HUES6 (cell line): ENCODE measurements around the gene SYTL4.
A peak's percentile ranks its signal among the peaks of the same experiment; 100 is the strongest.

Experiments
- H3K27ac ChIP-seq: 2 replicates; pipeline ENCODE4 v1.7.0; 2013; ENCODE audit warnings: low read depth, mild to moderate bottlenecking, low read length, inconsistent platforms
- H3K27me3 ChIP-seq: 2 replicates; pipeline ENCODE4 v1.6.1; 2013; ENCODE audit warnings: low read length; ENCODE audit not compliant: control insufficient read depth, insufficient read depth
- H3K36me3 ChIP-seq: 2 replicates; pipeline ENCODE4 v1.6.1; 2013; ENCODE audit warnings: low read length; ENCODE audit not compliant: control insufficient read depth, insufficient read depth
- H3K4me1 ChIP-seq: 2 replicates; pipeline ENCODE4 v1.6.1; 2013; ENCODE audit warnings: low read length; ENCODE audit not compliant: control insufficient read depth, insufficient read depth
- H3K4me3 ChIP-seq: 2 replicates; pipeline ENCODE4 v1.5.1; 2013; ENCODE audit warnings: low read depth, low read length
- H3K9ac ChIP-seq: one replicate; pipeline ENCODE4 v1.6.1; 2013; ENCODE audit warnings: mild to moderate bottlenecking, low read length
- H3K9me3 ChIP-seq: 2 replicates; pipeline ENCODE4 v1.6.1; 2013; ENCODE audit warnings: low read depth, low read length; ENCODE audit not compliant: control insufficient read depth, insufficient read depth

SYTL4 gene

DNA sequence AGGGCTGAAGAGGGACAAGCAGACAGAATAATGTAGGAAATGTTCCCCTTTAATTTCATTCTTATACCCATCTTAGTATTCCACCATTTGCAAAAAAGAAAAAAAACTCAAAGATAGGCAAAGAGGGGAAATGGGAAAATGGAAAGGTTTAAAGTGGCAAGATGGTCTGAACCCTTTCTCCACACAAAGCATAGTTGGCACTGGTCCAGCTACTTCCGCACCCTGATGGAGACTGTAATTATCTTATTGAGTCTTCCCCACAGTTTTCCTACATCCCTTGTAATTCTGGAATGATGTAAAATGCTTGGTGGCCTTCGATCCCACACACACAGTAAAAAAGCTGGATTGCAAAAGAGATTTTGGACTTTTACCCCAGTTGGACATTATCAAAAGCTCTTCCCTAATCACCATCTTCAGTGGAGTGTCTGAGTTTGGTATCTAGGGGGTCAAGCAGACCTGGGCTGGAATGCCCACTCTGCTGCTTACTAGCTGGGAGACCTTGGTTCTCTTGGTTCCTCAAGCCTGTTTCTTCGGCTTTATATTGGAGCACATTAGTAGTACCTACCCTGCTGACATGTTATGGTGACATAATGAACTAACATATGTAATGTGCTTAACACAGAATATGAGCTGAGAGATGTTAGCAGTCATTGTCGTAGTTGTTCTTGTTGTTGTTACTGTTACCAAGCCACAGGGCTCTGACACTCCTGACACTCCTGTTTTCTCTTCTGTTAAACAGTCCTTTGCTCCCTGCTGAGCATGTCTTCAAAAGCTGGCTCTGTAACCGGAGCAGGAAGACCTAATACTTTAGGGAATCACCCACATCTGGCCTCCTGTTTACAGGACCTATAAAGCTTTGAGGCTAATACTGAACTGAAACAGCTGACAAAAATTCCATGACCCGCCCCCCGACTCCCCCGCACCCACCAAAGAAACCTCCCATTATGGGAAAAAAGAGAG is 83.2 kb downstream of the SYTL4 start:
- Histone ChIP-seq H3K4me3 (peak overlapping the region; percentile 23; the same call in 1 of the 2 replicates), H3K4me1 (peaks cover 37% of the 10 kb centered on the region), H3K27ac (peak overlapping the region; percentile 69; the same call in 1 of the 2 replicates), H3K27me3 (peaks cover 6% of the 10 kb centered on the region; the same call in 1 of the 2 replicates), H3K9ac (peak overlapping the region; percentile 49), H3K9me3 (no peaks in the 10 kb centered on the region), H3K36me3 (no peaks in the 10 kb centered on the region)

DNA sequence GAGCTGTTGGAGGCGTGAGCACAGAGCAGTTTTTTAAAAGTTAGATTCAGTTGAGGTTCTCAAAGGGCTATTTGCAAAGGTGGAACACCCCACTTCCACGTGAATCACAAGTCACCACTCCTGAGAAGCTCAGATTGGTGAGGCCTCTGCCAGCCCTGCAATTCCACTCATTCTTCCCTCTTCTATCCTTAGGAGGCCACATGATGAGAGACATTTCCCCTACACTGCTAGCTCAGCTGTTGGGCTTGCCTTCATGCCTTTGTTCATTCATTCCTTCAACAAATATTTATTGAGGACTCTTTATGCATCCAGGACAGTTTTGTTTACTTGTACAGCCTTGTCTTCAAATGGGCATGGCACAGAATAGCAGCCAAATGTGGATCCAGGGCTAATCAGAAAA is 84.2 kb downstream of the SYTL4 start:
- Histone ChIP-seq H3K4me3 (no peak overlapping the region), H3K36me3 (no peaks in the 10 kb centered on the region), H3K27ac (no peak overlapping the region), H3K27me3 (peaks cover 6% of the 10 kb centered on the region; the same call in 1 of the 2 replicates), H3K9me3 (no peaks in the 10 kb centered on the region), H3K4me1 (peaks cover 41% of the 10 kb centered on the region), H3K9ac (no peak overlapping the region)

DNA sequence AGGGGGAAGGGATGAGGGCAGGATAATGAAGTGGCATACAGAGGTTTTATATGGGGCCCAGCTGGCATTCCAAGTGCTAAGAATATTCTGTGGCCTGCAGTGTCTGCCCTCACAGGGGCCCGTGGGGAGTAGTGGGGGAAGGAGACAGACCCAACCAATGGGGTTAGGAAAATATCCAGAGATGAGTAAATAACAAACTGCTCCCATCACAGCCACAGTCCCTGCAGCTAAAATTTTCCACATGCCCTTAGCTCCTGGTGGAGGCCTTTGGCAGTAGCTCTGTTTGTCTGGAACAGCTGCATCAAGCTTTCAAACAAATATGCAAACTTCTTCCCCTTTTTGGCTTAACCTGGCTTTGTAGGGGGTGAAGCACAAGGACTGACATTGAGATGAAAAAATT is 84.8 kb downstream of the SYTL4 start:
- Histone ChIP-seq H3K9me3 (no peaks in the 10 kb centered on the region), H3K9ac (no peak overlapping the region), H3K36me3 (no peaks in the 10 kb centered on the region), H3K4me1 (peaks cover 45% of the 10 kb centered on the region), H3K4me3 (no peak overlapping the region), H3K27me3 (peaks cover 6% of the 10 kb centered on the region; the same call in 1 of the 2 replicates), H3K27ac (no peak overlapping the region)

GRCh38 chrX:100645106-100645505 is 86.8 kb downstream of the SYTL4 start:
- H3K4me1 ChIP-seq: peaks cover 40% of the 10 kb centered on the region
- H3K36me3 ChIP-seq: no peaks in the 10 kb centered on the region
- peaks cover 3% of the 10 kb centered on the region; the same call in 1 of the 2 replicates for H3K27me3 ChIP-seq
- H3K27ac ChIP-seq: no peak overlapping the region
- no peaks in the 10 kb centered on the region for H3K9me3 ChIP-seq
- H3K4me3 ChIP-seq: no peak overlapping the region
- no peak overlapping the region for H3K9ac ChIP-seq

- Histone ChIP-seq H3K9ac (no peak within 1 kb of the TSS), H3K9me3 (no peaks in the 10 kb centered on the region), H3K4me1 (peaks cover 31% of the 10 kb centered on the region), H3K27me3 (peaks cover 3% of the 10 kb centered on the region; the same call in 1 of the 2 replicates), H3K4me3 (no peak within 1 kb of the TSS), H3K27ac (no peak within 1 kb of the TSS), H3K36me3 (no peaks in the 10 kb centered on the region)
Measured at GRCh38 chrX:100643956-100644860, 87.7 kb downstream of the SYTL4 start, which contains the start of gene SRPX2. SRPX2 (plus strand) TSS chrX:100644199; CDS start chrX:100646323, 2,124 bp downstream.

DNA sequence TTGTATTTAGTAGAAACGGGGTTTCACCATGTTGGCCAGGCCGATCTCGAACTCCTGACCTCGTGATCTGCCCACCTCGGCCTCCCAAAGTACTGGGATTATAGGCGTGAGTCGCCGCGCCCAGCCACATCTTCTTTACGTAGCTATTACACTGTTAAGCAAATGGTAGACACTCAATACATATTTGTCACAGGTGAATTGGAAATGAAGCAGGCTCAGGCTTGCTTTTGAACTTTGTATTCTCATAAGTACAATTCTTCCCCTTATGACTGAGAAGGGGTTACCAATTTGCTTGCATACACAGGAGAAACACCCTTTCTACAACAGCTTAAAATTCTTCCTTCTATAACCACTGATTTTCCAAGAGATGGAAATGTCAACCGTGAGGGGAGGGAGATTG is 88.7 kb downstream of the SYTL4 start:
- peaks cover 6% of the 10 kb centered on the region; the same call in 1 of the 2 replicates for H3K27me3 ChIP-seq

DNA sequence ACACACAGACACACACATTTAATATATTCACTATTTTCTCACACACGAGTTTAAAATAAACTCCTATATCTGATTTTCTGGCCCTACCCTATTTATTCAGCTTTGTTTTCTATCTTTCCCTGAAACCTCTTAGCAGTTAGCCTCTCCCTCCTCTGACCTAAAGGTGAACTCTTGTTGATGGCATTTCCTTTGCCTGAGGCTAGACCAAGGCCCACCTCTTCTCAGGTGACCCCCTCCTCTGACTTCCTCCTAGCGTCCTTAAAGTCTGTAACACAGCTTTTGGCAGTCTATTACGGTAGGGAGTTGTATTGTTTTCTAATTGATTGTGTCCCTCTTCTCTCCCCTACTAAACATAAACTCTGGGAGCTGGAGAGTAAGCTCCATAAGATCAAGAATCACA is 89.6 kb downstream of the SYTL4 start:
- Histone ChIP-seq H3K4me3 (no peak overlapping the region), H3K9ac (no peak overlapping the region), H3K27me3 (peaks cover 6% of the 10 kb centered on the region; the same call in 1 of the 2 replicates), H3K36me3 (no peaks in the 10 kb centered on the region), H3K27ac (no peak overlapping the region), H3K9me3 (no peaks in the 10 kb centered on the region), H3K4me1 (peaks cover 17% of the 10 kb centered on the region)

More for the DNA sequence above, 88.7 kb downstream of the SYTL4 start:
- no peaks in the 10 kb centered on the region for H3K9me3 ChIP-seq
- H3K36me3 ChIP-seq: no peaks in the 10 kb centered on the region
- peaks cover 23% of the 10 kb centered on the region for H3K4me1 ChIP-seq
- no peak overlapping the region for H3K9ac ChIP-seq
- no peak overlapping the region for H3K27ac ChIP-seq
- no peak overlapping the region for H3K4me3 ChIP-seq

DNA sequence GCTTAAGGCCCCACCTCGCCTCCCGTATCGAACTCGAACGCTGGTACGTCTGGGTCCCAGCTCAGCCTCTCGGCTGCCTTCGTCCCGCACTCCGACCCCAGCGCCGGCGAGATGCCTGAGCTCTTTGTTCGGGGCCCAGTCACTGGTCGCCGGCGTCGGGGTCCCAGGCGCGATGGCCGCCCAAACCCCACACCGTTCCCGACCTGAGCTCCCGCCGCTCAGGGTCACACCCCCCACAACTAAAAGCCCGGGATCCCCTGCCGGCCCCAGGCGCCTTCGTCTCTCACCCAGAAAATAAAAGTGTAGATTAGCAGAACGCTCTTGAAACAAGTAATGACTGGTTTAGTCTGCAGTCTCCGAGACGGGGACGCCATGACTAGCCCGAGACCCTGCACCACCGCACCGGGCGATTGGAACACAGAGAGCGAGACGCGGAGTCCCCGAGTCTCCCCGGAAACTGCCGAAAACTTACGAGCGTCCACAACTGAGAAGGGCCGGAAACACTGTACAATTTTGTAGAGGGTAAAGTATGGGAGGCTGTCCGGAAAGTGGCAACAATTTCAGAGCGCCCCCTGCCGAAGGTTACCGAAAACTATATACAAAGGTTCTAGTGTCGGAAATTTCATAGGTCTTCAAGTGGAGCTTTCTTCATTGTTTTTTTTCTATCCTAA is 95.5 kb downstream of the SYTL4 start, which contains the start of gene TSPAN6:
TSS of gene TSPAN6 (minus strand) at position 486 of the 671 bp plus-strand sequence. CDS start at position 374, 112 bp downstream.
- H3K9ac ChIP-seq: peak within 1 kb of the TSS; percentile 98
- peak within 1 kb of the TSS; percentile 83 for H3K4me3 ChIP-seq

DNA sequence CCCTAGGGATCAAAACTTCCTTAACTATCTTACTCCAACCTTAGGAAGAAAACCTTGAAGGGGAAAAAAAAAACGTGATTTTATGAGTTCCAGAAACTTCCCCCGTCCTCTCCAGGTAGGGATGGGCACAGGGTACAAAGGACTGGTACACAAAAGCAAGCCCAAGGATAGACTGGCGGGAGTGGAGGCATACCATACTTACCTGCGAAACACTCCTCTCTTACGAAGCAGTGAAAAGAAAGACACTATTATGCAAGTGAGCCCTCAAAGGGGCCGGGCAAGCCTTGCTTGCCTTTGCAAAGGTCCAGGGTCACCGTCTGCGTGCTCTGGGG is 96.0 kb downstream of the SYTL4 start:
- H3K4me3 ChIP-seq: peak overlapping the region; percentile 83
- H3K9me3 ChIP-seq: no peaks in the 10 kb centered on the region
- H3K4me1 ChIP-seq: peaks cover 3% of the 10 kb centered on the region; the same call in 1 of the 2 replicates
- H3K36me3 ChIP-seq: peaks cover 30% of the 10 kb centered on the region
- H3K27ac ChIP-seq: peak overlapping the region; percentile 91
- H3K9ac ChIP-seq: peak overlapping the region; percentile 98
- H3K27me3 ChIP-seq: peaks cover 4% of the 10 kb centered on the region; the same call in 1 of the 2 replicates

More for the DNA sequence above, 95.5 kb downstream of the SYTL4 start, which contains the start of gene TSPAN6:
- Histone ChIP-seq H3K36me3 (peaks cover 26% of the 10 kb centered on the region), H3K27ac (peak within 1 kb of the TSS; percentile 91), H3K9me3 (no peaks in the 10 kb centered on the region), H3K27me3 (peaks cover 4% of the 10 kb centered on the region; the same call in 1 of the 2 replicates), H3K4me1 (peaks cover 3% of the 10 kb centered on the region; the same call in 1 of the 2 replicates)

GRCh38 chrX:100635040-100635439 is 96.9 kb downstream of the SYTL4 start:
- Histone ChIP-seq H3K4me1 (peaks cover 3% of the 10 kb centered on the region; the same call in 1 of the 2 replicates), H3K36me3 (peaks cover 39% of the 10 kb centered on the region), H3K9ac (no peak overlapping the region), H3K27ac (no peak overlapping the region), H3K27me3 (peaks cover 4% of the 10 kb centered on the region; the same call in 1 of the 2 replicates), H3K9me3 (no peaks in the 10 kb centered on the region), H3K4me3 (peak overlapping the region; percentile 83; the same call in 1 of the 2 replicates)
